Hepatocyte (in vitro differentiated cells): Measurements from ENCODE around the gene PRIMA1.
"Not testable (repeated sequence)": the region's sequence is repeated elsewhere in the genome, so short reads cannot be mapped to it uniquely, and the experiment has no call there.

Experiments used
- CTCF ChIP-seq: fragments of 200-600 bp; sonication (generic); IDR thresholded peaks from 2 replicates; pipeline ENCODE4 v1.5.1; 2016; ENCODE audit warnings: antibody characterized with exemption, mild to moderate bottlenecking; ENCODE audit not compliant: poor library complexity
- EZH2 ChIP-seq: fragments of 200-600 bp; sonication (generic); IDR thresholded peaks from 2 replicates; pipeline ENCODE4 v1.6.1; 2016; ENCODE audit warnings: antibody characterized with exemption, mild to moderate bottlenecking, borderline replicate concordance
- EZH2phosphoT487 ChIP-seq: fragments of 200-600 bp; sonication (generic); IDR thresholded peaks from one replicate; pipeline ENCODE4 v1.6.1; 2018; ENCODE audit warnings: antibody characterized with exemption, mild to moderate bottlenecking, low read depth, moderate library complexity; ENCODE audit not compliant: unreplicated experiment, severe bottlenecking

DNA sequence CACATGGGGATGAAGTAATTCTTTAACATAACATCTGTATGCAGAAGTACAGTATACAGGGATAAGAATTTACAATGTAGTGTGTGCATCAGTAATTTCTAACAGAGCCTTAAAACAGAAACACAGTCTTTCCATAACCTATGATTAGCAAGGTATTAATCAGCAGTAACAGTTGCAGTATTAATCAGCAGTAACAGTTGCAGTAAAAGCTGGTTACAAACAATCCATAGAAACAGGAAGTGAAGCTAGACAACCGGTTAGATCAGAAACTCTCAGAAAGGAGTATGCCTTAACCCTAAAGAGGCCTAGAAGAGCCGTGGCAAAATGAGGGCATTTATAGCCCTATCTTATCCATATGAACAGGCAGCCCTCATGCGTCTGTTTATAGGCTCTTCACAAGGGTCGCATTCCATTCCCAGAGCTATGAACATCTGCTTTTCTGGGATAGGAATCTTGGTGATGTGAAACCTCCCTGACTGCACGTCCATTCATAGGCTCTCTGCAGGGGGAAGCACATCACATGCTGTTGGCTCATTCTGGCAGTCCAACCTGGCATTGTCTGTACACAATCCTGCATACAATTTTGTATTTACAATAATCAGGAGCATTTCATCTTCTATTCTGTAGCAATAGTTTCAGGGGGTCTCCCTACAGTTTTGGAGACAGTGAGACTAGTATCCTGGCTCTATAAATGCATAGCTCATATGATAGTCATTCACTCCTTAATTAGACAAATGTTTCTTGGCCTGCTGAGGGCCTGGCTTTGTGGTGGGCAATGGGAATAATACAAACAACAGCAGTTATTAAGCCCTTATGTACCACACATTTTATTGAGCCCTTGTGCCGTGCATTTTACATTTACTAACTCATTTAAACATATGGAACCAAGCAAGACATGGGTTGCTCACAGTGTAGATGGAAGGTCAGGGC, 21.5 kb upstream of the PRIMA1 start:
- TF ChIP-seq CTCF, EZH2, EZH2phosphoT487: not testable (repeated sequence)
